GM04503 (cell line): ENCODE results near the gene CCDC83.
"Not testable (repeated sequence)": the region's sequence is repeated elsewhere in the genome, so short reads cannot be mapped to it uniquely, and the experiment has no call there.

Experiments used
- DNase-seq: peaks from one replicate; pipeline ENCODE4 v3.0.0-alpha.2; 2012; ENCODE audit warnings: low read depth

CCDC83 gene

GRCh38 chr11:85941380-85941973 is 86.3 kb downstream of the CCDC83 start:
- DNase-seq, result no peak

DNA sequence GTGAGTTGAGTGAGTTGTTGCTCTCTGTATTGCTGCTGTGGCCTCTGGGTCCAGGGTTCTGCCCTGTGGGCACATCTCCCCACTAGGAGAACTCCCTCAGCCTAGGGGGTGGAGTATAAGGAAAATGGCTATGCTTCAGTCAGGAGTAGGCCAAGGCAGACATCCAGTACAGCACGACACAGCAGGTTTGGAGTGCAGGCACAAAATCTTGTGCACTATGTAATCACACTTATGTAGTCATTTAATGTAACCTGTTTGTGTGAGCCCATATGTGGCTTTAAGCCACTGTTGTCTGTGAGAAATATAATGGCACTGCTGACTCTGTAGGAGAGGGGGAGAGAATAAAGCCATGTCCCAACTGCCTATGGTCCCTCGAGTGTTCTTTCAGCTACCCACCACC is 90.1 kb downstream of the CCDC83 start:
- no peak for DNase-seq

GRCh38 chr11:85945788-85946187 is 90.6 kb downstream of the CCDC83 start:
- no peak for DNase-seq

DNA sequence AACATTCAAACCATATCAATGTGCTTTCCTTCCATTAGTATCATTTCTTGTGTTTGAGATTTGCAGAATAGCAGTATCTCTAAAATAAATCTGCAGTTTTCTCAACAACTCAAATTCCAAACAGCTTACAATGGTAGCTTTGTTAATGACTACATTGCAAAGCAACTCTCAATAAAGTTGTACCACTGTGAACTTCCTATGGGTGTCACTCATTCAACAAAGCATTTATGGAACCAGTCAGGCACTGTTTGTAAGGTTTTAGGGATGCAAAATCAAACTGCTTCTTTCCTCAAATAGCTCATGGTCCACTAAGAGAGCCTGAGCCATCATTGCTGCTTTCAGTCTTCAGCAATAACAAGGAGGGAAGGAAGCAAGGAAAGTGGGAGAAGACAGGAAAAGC is 91.0 kb downstream of the CCDC83 start:
- DNase-seq, result no peak

GRCh38 chr11:85947431-85948272 is 92.5 kb downstream of the CCDC83 start:
- DNase-seq, result peak; percentile 87

DNA sequence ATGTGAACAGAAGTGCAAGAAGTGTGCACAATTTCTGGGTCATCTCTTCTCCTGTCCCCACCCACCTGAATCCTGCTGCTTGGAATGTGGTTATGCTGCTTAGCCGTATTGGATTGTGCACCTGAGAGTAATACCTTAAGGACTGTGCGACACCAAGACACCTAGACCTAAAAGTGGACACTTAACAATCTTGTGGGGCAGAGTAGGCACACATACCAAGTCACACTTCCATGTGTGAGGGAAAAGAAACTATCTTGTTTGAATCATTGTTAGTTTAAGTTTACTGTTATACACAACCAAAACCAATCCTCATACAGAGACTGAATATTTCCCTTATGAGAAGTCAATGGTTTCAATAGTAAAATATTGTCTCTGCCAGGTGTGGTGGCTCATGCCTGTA is 93.7 kb downstream of the CCDC83 start:
- DNase-seq, result no peak

DNA sequence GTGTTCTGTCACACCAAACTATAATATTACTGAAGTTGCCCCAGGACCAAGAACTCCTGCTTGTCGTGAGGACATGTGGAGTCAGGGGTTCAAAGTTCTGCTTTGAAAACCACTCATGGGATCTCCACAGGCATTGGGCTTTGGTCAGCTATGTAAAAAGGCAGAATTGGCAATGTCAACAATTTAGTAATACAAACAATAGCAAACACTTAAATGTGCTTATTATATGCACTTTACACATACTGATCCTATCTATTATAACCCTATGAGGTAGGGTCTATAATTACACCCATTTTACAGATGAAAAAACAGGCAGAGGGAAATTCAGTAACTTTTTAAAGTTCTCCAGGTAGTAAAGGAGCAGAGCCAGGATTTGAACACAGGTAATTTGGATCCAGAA is 94.6 kb downstream of the CCDC83 start:
- no peak for DNase-seq

GRCh38 chr11:85950317-85951048 is 95.3 kb downstream of the CCDC83 start:
- no peak for DNase-seq

DNA sequence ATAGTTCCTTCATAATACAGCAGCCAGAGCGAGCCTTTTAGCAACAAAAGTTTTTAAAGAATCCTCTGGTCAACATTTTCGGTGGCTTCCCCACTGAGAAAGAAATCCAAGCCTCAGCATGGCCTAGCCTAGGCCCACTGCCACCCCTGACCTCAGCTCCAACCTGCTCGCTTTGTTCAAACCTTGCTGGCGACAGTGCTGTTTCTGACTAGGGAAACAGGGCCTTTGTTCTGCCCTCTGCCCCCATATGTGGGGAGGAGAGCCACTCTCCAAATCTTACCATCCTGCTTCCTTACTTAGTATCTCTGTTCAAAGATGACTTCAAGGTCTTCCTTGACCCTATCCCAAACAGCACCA is 95.8 kb downstream of the CCDC83 start:
- no peak for DNase-seq

DNA sequence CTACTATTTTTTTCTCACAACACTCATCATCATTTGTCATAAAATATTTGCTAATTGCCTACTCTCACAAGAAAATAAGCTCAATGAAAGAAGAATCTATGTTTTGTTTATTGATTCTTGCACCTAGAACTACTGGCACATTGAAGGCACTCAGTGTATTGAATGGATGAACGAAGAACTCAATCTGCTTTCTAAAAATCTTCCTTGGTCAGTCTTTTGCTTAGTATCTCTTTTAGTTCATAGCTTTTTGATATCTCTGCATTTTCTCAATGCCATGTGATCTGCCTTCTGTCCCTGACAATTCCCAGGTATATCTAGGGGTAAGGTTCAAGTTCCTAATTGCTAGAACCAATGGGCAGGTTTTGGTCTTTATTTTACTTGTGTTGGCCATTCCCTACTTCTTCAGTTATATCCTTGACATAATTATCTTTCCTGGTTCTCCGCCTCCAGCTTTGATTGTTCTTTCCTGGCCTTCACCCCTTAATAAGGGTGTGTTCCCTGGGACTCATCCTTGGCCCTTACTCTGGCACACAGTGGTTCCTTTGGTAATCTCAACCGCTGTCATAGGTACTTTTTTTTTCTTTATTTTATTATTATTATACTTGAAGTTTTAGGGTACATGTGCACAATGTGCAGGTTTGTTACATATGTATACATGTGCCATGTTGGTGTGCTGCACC is 96.4 kb downstream of the CCDC83 start:
- no peak for DNase-seq

GRCh38 chr11:85952108-85952485 is 96.9 kb downstream of the CCDC83 start:
- not testable (repeated sequence) for DNase-seq

- DNase-seq, result no peak
These were observed 98.4 kb downstream of the CCDC83 start for GRCh38 chr11:85953491-85954143.

- no peak for DNase-seq
These were observed 100.3 kb downstream of the CCDC83 start for GRCh38 chr11:85955531-85955930.

DNA sequence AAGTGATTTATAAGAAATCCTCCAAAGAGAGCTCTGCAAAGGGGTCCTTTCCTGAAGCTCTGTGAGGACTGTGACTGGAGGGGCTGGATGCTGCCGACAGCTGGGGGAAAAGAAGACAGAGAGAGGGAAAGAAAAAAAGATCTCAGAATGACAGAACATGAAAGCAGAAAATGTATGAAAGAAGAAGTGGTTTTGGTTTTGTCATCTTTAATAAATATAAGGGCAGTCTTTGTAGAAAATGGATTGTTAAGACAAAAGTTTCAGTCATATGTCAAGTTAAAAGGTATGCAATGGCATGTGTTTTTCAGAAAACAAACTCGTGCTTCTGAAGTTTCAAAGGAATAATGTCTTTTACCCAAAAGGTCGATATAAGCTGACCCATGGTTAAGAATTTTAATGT is 105.5 kb downstream of the CCDC83 start:
- DNase-seq, result no peak

DNA sequence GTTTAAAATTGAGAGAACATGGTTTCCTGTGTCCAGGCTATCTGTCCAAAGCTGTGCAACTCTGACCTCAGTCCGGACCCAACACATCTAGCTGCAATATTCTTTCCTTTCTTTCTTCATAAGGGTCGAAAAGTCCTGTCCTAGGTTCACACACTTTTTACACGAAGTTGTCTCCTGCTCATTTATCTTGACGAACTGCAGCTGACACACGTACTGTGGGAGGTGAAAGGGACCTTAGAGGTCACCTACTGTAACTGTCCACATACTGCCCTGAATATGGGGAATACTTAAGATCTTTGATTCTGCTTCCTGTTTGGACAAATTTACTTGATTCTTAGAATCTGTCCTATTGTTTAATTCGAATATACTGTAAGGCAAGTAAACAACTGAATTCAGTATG is 105.9 kb downstream of the CCDC83 start:
- DNase-seq, result no peak

DNA sequence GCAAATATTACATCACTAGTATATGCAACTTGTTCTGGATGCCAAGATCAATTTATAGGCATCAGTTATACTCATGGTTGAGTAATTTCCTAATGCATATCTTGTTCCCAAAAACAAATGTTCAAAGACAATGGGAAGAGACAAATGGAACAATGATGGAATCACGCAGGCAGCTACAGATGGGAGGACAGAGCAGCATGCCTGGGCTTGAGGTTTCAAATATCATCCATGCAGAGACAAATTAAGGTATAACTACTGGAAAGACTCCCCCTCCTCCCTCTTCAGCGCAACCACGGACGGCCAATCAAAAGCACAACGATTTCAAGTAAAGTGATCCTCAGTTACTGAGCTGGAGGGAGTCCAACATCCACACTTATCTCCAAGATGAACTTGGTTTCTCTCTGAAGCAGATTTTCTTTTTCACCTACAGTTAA is 106.8 kb downstream of the CCDC83 start:
- no peak for DNase-seq

DNA sequence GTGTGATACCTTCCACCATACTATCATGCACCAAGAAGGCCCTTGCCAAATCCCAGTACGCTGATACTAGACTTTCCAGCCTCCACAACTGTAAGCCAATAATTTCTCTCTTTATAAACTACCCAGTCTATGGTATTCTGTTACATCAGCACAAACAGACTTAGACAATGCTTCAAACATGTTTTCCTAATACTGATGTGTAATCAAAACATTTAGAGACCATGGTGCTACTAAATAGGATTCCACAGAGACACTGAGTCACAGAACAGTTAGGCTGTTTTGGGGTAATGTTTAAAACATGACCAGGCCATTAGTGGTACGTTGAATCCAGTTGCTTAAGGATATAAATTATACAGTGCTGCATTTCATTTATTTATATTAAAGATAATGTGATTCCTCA is 110.0 kb downstream of the CCDC83 start:
- no peak for DNase-seq

GRCh38 chr11:85967457-85967856 is 112.3 kb downstream of the CCDC83 start:
- DNase-seq, result no peak
